ENCODE data around the gene YPEL2. TPM values are rescaled to one million over a fixed set of nuclear protein-coding genes. Genes with fewer than 3 reads are reported as not detected.

The YPEL2 gene
- total and polyA plus RNA-seq, 4 donors: 7.8 to 47.0 (median 11.4) TPM

DNA sequence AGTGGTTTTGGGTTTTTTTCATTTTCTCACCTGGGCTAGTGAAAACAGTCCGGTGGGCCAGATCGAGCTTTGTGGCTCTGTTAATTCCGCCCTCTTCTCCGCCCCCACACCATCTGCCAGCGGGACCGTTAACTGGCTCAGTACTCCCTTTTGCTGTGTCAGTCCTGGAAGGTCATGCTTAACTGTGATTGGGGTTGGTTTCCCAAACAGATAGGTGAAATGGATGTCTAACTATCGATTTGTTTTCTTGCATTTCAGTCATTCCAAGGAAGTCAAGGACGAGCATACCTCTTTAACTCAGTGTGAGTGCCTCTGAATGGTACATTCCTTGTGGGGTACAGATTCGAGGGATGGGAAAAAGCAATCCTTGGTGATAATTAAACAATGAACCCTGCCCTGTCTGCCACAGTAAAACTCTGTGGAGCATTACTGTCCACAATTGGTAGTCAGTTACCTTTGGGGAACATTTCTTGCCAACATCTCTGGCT is 56.7 kb downstream of the YPEL2 start:
- Histone ChIP-seq H3K4me1 (ENCODE audit: control insufficient read depth in 5 of 5, insufficient read depth in 5 of 5, low read length in 5 of 5) (peaks cover 0 to 14% (median 0%) of the 10 kb centered on the region in 5 donors), H3K27me3 (ENCODE audit: control insufficient read depth in 3 of 3, insufficient read depth in 3 of 3, low read length in 2 of 3) (no peaks in the 10 kb centered on the region), H3K27ac (ENCODE audit: low read depth in 1 of 2, low read length in 1 of 2) (peak overlapping the region in 1 of 2 donors; percentile 52), H3K36me3 (ENCODE audit: control insufficient read depth in 4 of 4, insufficient read depth in 4 of 4, low read length in 4 of 4) (peaks cover 10 to 13% (median 12%) of the 10 kb centered on the region in 4 donors), H3K9ac (ENCODE audit: insufficient read depth in 1 of 2, low read length in 2 of 2) (no peak overlapping the region), H3K9me3 (ENCODE audit: control insufficient read depth in 4 of 4, insufficient read depth in 3 of 4, low read length in 3 of 4) (peaks cover 0 to 2% (median 0%) of the 10 kb centered on the region in 4 donors), H3K4me3 (no peak overlapping the region)
- DNase-seq (no peak), ATAC-seq (ENCODE audit: insufficient read depth, low FRiP score) (no peak)
- TF ChIP-seq, protein P1, sequence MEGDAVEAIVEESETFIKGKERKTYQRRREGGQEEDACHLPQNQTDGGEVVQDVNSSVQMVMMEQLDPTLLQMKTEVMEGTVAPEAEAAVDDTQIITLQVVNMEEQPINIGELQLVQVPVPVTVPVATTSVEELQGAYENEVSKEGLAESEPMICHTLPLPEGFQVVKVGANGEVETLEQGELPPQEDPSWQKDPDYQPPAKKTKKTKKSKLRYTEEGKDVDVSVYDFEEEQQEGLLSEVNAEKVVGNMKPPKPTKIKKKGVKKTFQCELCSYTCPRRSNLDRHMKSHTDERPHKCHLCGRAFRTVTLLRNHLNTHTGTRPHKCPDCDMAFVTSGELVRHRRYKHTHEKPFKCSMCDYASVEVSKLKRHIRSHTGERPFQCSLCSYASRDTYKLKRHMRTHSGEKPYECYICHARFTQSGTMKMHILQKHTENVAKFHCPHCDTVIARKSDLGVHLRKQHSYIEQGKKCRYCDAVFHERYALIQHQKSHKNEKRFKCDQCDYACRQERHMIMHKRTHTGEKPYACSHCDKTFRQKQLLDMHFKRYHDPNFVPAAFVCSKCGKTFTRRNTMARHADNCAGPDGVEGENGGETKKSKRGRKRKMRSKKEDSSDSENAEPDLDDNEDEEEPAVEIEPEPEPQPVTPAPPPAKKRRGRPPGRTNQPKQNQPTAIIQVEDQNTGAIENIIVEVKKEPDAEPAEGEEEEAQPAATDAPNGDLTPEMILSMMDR (IDR thresholded peaks at IDR 0.05; ENCODE audit: control extremely low read depth, extremely low read depth): no peak
- 87 to 93% methylated on average over 9 of the region's 9 CpGs for WGBS, 2 donors

DNA sequence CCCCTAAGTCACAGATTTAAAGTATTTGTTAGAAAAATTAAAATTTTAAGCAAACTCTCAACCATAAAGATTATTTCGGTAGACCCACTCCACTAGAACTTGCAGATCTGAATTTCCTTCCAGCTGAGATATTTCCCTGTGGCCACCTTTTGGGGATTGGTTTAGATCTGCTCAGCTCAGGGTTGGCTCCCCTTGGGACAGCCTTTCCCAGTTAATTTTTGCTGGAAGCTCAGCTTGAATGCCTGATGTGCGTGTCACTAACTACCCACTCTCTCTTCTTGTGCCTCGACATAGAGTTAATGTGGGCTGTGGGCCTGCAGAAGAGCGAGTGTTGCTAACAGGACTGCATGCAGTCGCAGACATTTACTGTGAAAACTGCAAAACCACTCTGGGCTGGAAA is 57.6 kb downstream of the YPEL2 start:
- ATAC-seq (ENCODE audit: insufficient read depth, low FRiP score): no peak
- WGBS, 2 donors: 83 to 89% methylated on average over 5 of the region's 5 CpGs
- Histone ChIP-seq H3K9ac (ENCODE audit: insufficient read depth in 1 of 2, low read length in 2 of 2) (no peak overlapping the region), H3K36me3 (ENCODE audit: control insufficient read depth in 4 of 4, insufficient read depth in 4 of 4, low read length in 4 of 4) (peaks cover 10 to 13% (median 12%) of the 10 kb centered on the region in 4 donors), H3K27me3 (ENCODE audit: control insufficient read depth in 3 of 3, insufficient read depth in 3 of 3, low read length in 2 of 3) (no peaks in the 10 kb centered on the region), H3K9me3 (ENCODE audit: control insufficient read depth in 4 of 4, insufficient read depth in 3 of 4, low read length in 3 of 4) (peaks cover 0 to 2% (median 0%) of the 10 kb centered on the region in 4 donors), H3K4me1 (ENCODE audit: control insufficient read depth in 5 of 5, insufficient read depth in 5 of 5, low read length in 5 of 5) (peaks cover 0 to 14% (median 0%) of the 10 kb centered on the region in 5 donors), H3K4me3 (no peak overlapping the region), H3K27ac (ENCODE audit: low read depth in 1 of 2, low read length in 1 of 2) (no peak overlapping the region)
- TF ChIP-seq, protein P1 (IDR thresholded peaks at IDR 0.05; ENCODE audit: control extremely low read depth, extremely low read depth): no peak
- no peak for DNase-seq

DNA sequence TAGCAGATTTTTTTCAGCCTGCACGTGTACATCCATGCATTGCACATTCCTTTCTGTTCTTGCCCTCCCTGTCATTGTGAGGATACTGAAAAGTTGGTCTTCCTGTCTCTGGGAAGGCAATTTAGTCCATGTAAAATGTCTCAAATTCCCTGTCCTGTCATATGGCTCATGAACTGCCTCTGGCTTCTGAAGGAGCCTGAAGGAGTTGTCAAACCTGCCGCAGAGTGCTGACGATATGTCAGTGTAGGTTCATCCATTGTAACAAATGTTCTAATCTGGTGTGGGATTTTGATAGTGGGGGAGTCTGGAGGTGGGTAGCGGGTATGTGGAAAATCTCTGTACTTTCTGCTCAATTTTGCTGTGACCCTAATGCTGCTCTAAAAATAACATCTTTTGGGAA is 59.6 kb downstream of the YPEL2 start:
- Histone ChIP-seq H3K27me3 (ENCODE audit: control insufficient read depth in 3 of 3, insufficient read depth in 3 of 3, low read length in 2 of 3) (no peaks in the 10 kb centered on the region), H3K27ac (ENCODE audit: low read depth in 1 of 2, low read length in 1 of 2) (no peak overlapping the region), H3K9me3 (ENCODE audit: control insufficient read depth in 4 of 4, insufficient read depth in 3 of 4, low read length in 3 of 4) (peaks cover 0 to 2% (median 0%) of the 10 kb centered on the region in 4 donors), H3K36me3 (ENCODE audit: control insufficient read depth in 4 of 4, insufficient read depth in 4 of 4, low read length in 4 of 4) (peaks cover 12 to 19% (median 14%) of the 10 kb centered on the region in 4 donors), H3K4me1 (ENCODE audit: control insufficient read depth in 5 of 5, insufficient read depth in 5 of 5, low read length in 5 of 5) (peaks cover 0 to 9% (median 0%) of the 10 kb centered on the region in 5 donors), H3K9ac (ENCODE audit: insufficient read depth in 1 of 2, low read length in 2 of 2) (no peak overlapping the region), H3K4me3 (no peak overlapping the region)
- DNase-seq (no peak), ATAC-seq (ENCODE audit: insufficient read depth, low FRiP score) (no peak)
- 87 to 91% methylated on average over 4 of the region's 4 CpGs for WGBS, 2 donors
- TF ChIP-seq, protein P1 (IDR thresholded peaks at IDR 0.05; ENCODE audit: control extremely low read depth, extremely low read depth): no peak

Measured in lung (tissue), 12 donors.